Smooth muscle cell (in vitro differentiated cells): ENCODE results near the gene CHRDL1. TPM values are rescaled to one million over a fixed set of nuclear protein-coding genes. Genes with fewer than 3 reads are reported as not detected.

Experiments
- DNase-seq: peaks from one replicate; lab custom pipeline; 2025; ENCODE audit not compliant: unreplicated experiment; lab: John Stamatoyannopoulos, UW
- H2AFZ ChIP-seq: fragments of 200-600 bp; sonication (generic); 2 replicates; pipeline ENCODE4 v1.6.0; 2016; ENCODE audit warnings: antibody characterized with exemption, low read depth, mild to moderate bottlenecking
- H3F3A ChIP-seq: fragments of 200-600 bp; sonication (generic); 2 replicates; pipeline ENCODE4 v1.6.0; 2017; ENCODE audit warnings: antibody characterized with exemption, low read depth
- H3K27ac ChIP-seq: fragments of 200-600 bp; sonication (generic); 2 replicates; pipeline ENCODE4 v1.5.1; 2016; ENCODE audit warnings: low read depth, mild to moderate bottlenecking
- H3K27me3 ChIP-seq: fragments of 200-600 bp; sonication (generic); 2 replicates; pipeline ENCODE4 v1.6.1; 2016; ENCODE audit warnings: low read depth, mild to moderate bottlenecking
- H3K36me3 ChIP-seq: fragments of 200-600 bp; sonication (generic); 2 replicates; pipeline ENCODE4 v1.5.1; 2016; ENCODE audit warnings: low read depth
- H3K4me1 ChIP-seq: fragments of 200-600 bp; sonication (generic); 2 replicates; pipeline ENCODE4 v1.5.1; 2016; ENCODE audit warnings: low read depth
- H3K4me2 ChIP-seq: fragments of 200-600 bp; sonication (generic); 2 replicates; pipeline ENCODE4 v1.6.0; 2016; ENCODE audit warnings: mild to moderate bottlenecking
- H3K4me3 ChIP-seq: fragments of 200-600 bp; sonication (generic); 2 replicates; pipeline ENCODE4 v1.5.1; 2016; ENCODE audit warnings: mild to moderate bottlenecking
- H3K79me2 ChIP-seq: fragments of 200-600 bp; sonication (generic); 2 replicates; pipeline ENCODE4 v1.6.0; 2016; ENCODE audit warnings: low read depth, mild to moderate bottlenecking
- H3K9ac ChIP-seq: fragments of 200-600 bp; sonication (generic); 2 replicates; pipeline ENCODE4 v1.6.0; 2016; ENCODE audit warnings: low read depth
- H3K9me3 ChIP-seq: fragments of 200-600 bp; sonication (generic); replicated peaks from 2 replicates; pipeline ENCODE4 v1.5.1; 2016; ENCODE audit warnings: low read depth
- H4K20me1 ChIP-seq: fragments of 200-600 bp; sonication (generic); 2 replicates; pipeline ENCODE4 v1.6.0; 2016; ENCODE audit warnings: low read depth
- WGBS: methylation state at CpG from one replicate; pipeline ENCODE4 v1.1.7; 2016; ENCODE audit warnings: low lambda C conversion rate; 5-methylcytosine and 5-hydroxymethylcytosine counted together
- polyA plus RNA-seq: library from polyadenylated mRNA; unstranded; fragments of >200 nt; fragmentation: Nextera tagmentation; extraction: Ambion mirVana; gene quantifications from 2 replicates; pipeline ENCODE4 v1.2.1, GENCODE V29; 2016
- total RNA-seq: library from RNA; depleted of rRNA; stranded (reverse); fragments of >200 nt; gene quantifications from 2 replicates; pipeline ENCODE4 v1.2.3, GENCODE V29; 2014
- TF ChIP-seq, protein P1 (sequence below): fragments of 200-600 bp; sonication (generic); IDR thresholded peaks from 2 replicates; pipeline ENCODE4 v1.5.1; 2017; ENCODE audit warnings: borderline replicate concordance, mild to moderate bottlenecking, antibody characterized with exemption; ENCODE audit not compliant: insufficient read depth, poor library complexity, severe bottlenecking

Gene CHRDL1
- total and polyA plus RNA-seq, 2 experiments from 2014 or later, result not detected

DNA sequence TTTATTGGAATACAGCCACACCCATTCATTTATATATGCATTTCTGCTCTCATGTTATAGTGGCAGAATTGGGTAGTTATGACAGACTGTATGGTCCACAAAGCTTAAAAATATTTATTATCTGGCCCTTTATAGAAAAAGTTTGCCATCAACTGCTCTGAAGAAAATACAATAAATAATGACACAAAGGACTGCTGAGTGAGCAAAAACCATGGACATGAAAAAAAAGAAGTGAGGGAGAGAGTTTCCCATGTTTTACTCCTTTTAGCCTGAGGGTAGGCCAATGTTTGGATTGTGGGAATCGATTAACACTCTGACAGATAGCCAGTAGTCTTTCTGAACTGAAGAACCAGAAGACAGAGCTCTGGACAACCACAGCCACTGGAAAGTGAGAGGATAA is 149.2 kb downstream of the CHRDL1 start:
- H3K27me3 ChIP-seq, result no peaks in the 10 kb centered on the region
- no peak overlapping the region for H3K4me2 ChIP-seq
- no peaks in the 10 kb centered on the region for H3K9me3 ChIP-seq
- H4K20me1 ChIP-seq, result no peaks in the 10 kb centered on the region
- no peak for DNase-seq
- H2AFZ ChIP-seq, result no peak overlapping the region
- H3K9ac ChIP-seq, result no peak overlapping the region
- H3K27ac ChIP-seq, result no peak overlapping the region
- TF ChIP-seq, protein P1, sequence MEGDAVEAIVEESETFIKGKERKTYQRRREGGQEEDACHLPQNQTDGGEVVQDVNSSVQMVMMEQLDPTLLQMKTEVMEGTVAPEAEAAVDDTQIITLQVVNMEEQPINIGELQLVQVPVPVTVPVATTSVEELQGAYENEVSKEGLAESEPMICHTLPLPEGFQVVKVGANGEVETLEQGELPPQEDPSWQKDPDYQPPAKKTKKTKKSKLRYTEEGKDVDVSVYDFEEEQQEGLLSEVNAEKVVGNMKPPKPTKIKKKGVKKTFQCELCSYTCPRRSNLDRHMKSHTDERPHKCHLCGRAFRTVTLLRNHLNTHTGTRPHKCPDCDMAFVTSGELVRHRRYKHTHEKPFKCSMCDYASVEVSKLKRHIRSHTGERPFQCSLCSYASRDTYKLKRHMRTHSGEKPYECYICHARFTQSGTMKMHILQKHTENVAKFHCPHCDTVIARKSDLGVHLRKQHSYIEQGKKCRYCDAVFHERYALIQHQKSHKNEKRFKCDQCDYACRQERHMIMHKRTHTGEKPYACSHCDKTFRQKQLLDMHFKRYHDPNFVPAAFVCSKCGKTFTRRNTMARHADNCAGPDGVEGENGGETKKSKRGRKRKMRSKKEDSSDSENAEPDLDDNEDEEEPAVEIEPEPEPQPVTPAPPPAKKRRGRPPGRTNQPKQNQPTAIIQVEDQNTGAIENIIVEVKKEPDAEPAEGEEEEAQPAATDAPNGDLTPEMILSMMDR, result no peak
- 57% methylated on average over 1 of the region's 1 CpG for WGBS
- H3F3A ChIP-seq, result no peaks in the 10 kb centered on the region
- H3K36me3 ChIP-seq, result no peaks in the 10 kb centered on the region
- no peaks in the 10 kb centered on the region for H3K79me2 ChIP-seq
- H3K4me3 ChIP-seq, result no peak overlapping the region
- no peaks in the 10 kb centered on the region for H3K4me1 ChIP-seq
